ENCODE measurements around the gene BTBD10. TPM values are rescaled to one million over a fixed set of nuclear protein-coding genes. Genes with fewer than 3 reads are reported as not detected.

Gene BTBD10
- total RNA-seq, 1 donor from 2014 or later = 18.8 TPM

DNA sequence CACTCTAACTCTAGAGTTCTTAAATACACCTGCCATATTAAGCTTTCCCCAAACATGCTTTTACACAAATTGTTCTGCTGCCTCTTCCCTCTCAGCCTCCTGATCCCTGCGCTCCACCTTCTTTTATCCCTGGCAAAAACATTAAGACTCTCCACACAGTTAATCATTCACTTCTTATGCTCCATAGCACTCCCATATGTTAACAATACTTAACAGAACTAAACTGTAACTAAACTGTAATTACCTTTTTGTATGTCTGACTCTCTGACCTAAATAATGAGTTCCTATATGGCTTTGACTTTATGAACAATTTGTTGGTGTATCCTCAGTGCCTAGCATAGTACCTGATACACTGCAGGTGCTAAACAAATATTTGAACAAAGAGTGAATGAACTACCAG, 71.8 kb downstream of the BTBD10 start:
- intact Hi-C loops (cut with micrococcal nuclease) = no loop called here
- Mint-ChIP-seq H3K27me3 (no peaks in the 10 kb centered on the region), H3K4me3 (no peak overlapping the region), H3K9me3 (no peaks in the 10 kb centered on the region), H3K27ac (no peak overlapping the region), H3K4me1 (no peaks in the 10 kb centered on the region), H3K36me3 (ENCODE audit: low read depth) (peaks cover 54% of the 10 kb centered on the region)
- ChIA-PET CTCF (no interaction called here), POLR2A (no interaction called here)
- ATAC-seq (ENCODE audit: low read depth) (no peak), DNase-seq (no peak)
- TF ChIP-seq, protein P1, sequence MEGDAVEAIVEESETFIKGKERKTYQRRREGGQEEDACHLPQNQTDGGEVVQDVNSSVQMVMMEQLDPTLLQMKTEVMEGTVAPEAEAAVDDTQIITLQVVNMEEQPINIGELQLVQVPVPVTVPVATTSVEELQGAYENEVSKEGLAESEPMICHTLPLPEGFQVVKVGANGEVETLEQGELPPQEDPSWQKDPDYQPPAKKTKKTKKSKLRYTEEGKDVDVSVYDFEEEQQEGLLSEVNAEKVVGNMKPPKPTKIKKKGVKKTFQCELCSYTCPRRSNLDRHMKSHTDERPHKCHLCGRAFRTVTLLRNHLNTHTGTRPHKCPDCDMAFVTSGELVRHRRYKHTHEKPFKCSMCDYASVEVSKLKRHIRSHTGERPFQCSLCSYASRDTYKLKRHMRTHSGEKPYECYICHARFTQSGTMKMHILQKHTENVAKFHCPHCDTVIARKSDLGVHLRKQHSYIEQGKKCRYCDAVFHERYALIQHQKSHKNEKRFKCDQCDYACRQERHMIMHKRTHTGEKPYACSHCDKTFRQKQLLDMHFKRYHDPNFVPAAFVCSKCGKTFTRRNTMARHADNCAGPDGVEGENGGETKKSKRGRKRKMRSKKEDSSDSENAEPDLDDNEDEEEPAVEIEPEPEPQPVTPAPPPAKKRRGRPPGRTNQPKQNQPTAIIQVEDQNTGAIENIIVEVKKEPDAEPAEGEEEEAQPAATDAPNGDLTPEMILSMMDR (IDR thresholded peaks at IDR 0.05) = no peak

DNA sequence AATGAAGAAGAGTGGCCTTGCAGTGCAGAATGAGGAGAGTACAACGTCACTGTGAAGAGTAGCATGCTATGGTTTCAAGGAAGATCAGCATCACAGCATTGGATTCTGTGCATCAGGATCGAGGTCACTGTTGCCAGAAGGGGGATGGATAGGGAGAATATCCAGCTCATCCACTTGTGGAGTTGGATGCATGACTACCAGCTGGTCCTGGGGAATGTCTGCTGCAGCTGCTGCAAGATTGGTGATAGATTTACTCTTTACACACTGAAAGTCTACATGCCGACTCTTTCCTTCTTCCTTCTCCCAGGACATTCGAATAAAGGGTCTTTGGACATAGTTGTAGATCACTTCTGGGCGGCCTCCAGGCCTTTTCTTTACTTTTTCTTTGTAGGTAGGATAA, 74.3 kb downstream of the BTBD10 start:
- CTCF ChIA-PET = no interaction called here
- DNase-seq (no peak), ATAC-seq (ENCODE audit: low read depth) (no peak)
- Mint-ChIP-seq H3K36me3 (ENCODE audit: low read depth) (peaks cover 63% of the 10 kb centered on the region), H3K9me3 (no peaks in the 10 kb centered on the region), H3K27me3 (no peaks in the 10 kb centered on the region), H3K27ac (no peak overlapping the region), H3K4me3 (no peak overlapping the region), H3K4me1 (no peaks in the 10 kb centered on the region)
- intact Hi-C loops (cut with micrococcal nuclease) = loop anchor here (5.0 kb wide), 1 partner anchor 1056 kb away; no protein-coding TSS in a partner anchor
- TF ChIP-seq, protein P1 (IDR thresholded peaks at IDR 0.05) = no peak
- POLR2A ChIA-PET = no interaction called here

DNA sequence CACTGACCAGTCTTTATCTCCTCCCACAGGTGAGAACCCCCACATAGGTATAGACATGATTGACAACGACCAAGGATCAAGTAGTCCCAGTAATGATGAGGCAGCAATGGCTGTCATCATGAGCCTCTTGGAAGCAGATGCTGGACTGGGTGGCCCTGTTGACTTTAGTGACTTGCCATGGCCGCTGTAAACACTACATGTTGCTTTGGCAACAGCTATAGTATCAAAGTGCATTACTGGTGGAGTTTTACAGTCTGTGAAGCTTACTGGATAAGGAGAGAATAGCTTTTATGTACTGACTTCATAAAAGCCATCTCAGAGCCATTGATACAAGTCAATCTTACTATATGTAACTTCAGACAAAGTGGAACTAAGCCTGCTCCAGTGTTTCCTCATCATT, 76.5 kb downstream of the BTBD10 start:
- ATAC-seq (ENCODE audit: low read depth) (no peak), DNase-seq (no peak)
- peaks cover 76% of the 10 kb centered on the region for H3K36me3 Mint-ChIP-seq (ENCODE audit: low read depth)
- no peaks in the 10 kb centered on the region for H3K9me3 Mint-ChIP-seq
- no peak overlapping the region for H3K27ac Mint-ChIP-seq
- TF ChIP-seq, protein P1 (IDR thresholded peaks at IDR 0.05) = no peak
- ChIA-PET POLR2A (no interaction called here), CTCF (interaction anchor here (1.3 to 2.7 kb wide), 7 partner anchors 11 to 423 kb away, joined by 3 to 13 read pairs (median 7); no protein-coding TSS in a partner anchor)
- no peaks in the 10 kb centered on the region for H3K27me3 Mint-ChIP-seq
- H3K4me1 Mint-ChIP-seq = no peaks in the 10 kb centered on the region
- no peak overlapping the region for H3K4me3 Mint-ChIP-seq
- intact Hi-C loops (cut with micrococcal nuclease) = loop anchor here (5.0 kb wide), 1 partner anchor 1054 kb away; no protein-coding TSS in a partner anchor

DNA sequence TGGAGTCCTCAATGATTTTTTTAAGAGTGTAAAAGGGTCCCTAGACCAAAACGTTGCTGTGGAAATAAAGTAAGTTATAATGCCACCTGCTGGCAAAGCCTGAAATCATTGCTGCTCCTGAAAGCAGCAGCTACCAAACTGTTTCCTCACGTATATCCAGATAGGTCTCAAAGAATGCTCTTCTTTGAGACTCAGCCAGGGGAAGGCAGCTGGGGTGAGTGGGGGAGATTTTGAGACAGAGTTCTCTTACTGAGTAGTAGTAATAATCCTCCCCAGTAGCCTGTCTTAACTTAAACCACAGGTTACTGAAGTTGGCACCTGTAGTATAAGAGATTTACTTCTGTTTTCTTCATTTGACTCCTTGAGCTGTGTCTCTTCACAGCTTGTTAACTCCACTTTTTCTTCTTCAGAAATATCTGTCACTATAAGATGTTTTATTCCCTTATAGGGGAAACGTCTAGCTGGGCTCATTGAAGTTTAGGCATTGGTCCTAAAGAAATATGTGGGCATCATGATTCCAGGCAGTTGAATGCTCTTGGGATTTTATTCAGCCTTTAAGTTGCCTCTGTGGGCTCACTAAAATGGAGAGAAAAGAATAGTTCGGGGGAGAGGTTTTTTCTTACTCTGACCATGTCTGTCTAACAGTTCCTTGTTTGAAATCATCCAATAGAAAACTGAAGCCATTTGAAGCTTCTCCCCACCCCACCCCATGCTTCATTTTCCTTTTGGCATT, 77.9 kb downstream of the BTBD10 start:
- H3K4me1 Mint-ChIP-seq = no peaks in the 10 kb centered on the region
- TF ChIP-seq, protein P1 (IDR thresholded peaks at IDR 0.05) = no peak
- CTCF ChIA-PET = interaction anchor here (0.9 to 2.7 kb wide), 12 partner anchors 8 to 421 kb away, joined by 3 to 13 read pairs (median 3); no protein-coding TSS in a partner anchor
- H3K36me3 Mint-ChIP-seq (ENCODE audit: low read depth) = peaks cover 77% of the 10 kb centered on the region
- H3K4me3 Mint-ChIP-seq = no peak overlapping the region
- H3K9me3 Mint-ChIP-seq = no peaks in the 10 kb centered on the region
- intact Hi-C loops (cut with micrococcal nuclease) = loop anchor here (1.0 to 5.0 kb wide), 4 partner anchors 175 to 1053 kb away; no protein-coding TSS in a partner anchor
- POLR2A ChIA-PET = no interaction called here
- no peak overlapping the region for H3K27ac Mint-ChIP-seq
- no peak for DNase-seq
- H3K27me3 Mint-ChIP-seq = no peaks in the 10 kb centered on the region
- no peak for ATAC-seq (ENCODE audit: low read depth)

DNA sequence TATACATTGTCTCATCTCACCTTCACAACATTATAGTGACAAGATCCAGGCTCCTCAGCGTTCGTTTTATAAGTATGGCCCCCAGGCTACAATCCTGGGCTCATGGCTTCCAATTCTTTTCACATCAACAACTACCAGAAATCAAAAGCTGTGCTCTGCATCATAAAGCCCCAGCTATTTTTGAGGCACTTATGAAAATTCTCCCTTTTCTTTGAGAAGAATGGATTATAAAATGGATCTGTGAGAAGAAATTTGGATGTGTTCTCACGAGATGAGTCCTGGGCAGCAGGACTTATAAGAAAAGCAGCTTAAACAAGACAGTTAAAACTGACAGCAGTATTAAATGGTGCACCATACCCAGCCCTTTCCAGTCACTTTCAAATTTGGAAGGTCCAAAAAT, 80.3 kb downstream of the BTBD10 start:
- DNase-seq (no peak), ATAC-seq (ENCODE audit: low read depth) (no peak)
- POLR2A ChIA-PET = no interaction called here
- TF ChIP-seq, protein P1 (IDR thresholded peaks at IDR 0.05) = no peak
- H3K4me3 Mint-ChIP-seq = no peak overlapping the region
- CTCF ChIA-PET = interaction anchor here (0.7 kb wide), 2 partner anchors 12 to 212 kb away, joined by 3 read pairs; no protein-coding TSS in a partner anchor
- H3K27ac Mint-ChIP-seq = no peak overlapping the region
- H3K27me3 Mint-ChIP-seq = no peaks in the 10 kb centered on the region
- H3K4me1 Mint-ChIP-seq = no peaks in the 10 kb centered on the region
- H3K9me3 Mint-ChIP-seq = no peaks in the 10 kb centered on the region
- intact Hi-C loops (cut with micrococcal nuclease) = no loop called here
- peaks cover 76% of the 10 kb centered on the region for H3K36me3 Mint-ChIP-seq (ENCODE audit: low read depth)
